Right atrium auricular region (tissue), 2 donors: ENCODE results near the gene TSNAX. TPM values are rescaled to one million over a fixed set of nuclear protein-coding genes. Genes with fewer than 3 reads are reported as not detected.
"Not testable (repeated sequence)": the region's sequence is repeated elsewhere in the genome, so short reads cannot be mapped to it uniquely, and the experiment has no call there.

Experiments
- DNase-seq: peaks from one replicate; pipeline ENCODE4 v3.0.0-alpha.2; 2019; ENCODE audit warnings: low spot score
- H3K27ac ChIP-seq, 2 donors: fragments of 200-600 bp; sonication (generic); 1 replicate in 1 of 2; 2 replicates in 1 of 2; pipeline ENCODE4 v1.5.1; 2016 to 2019
- H3K27me3 ChIP-seq, 2 donors: fragments of 200-600 bp; sonication (generic); one replicate each; pipeline versions ENCODE4 v1.5.1 to v1.6.0; 2017 to 2019
- H3K36me3 ChIP-seq: fragments of 200-600 bp; sonication (generic); one replicate; pipeline ENCODE4 v1.5.1; 2016
- H3K4me1 ChIP-seq, 2 donors: fragments of 200-600 bp; sonication (generic); one replicate each; pipeline versions ENCODE4 v1.5.1 to v1.6.0; 2017 to 2019
- H3K4me3 ChIP-seq, 2 donors: fragments of 200-600 bp; sonication (generic); 1 replicate in 1 of 2; 2 replicates in 1 of 2; pipeline ENCODE4 v1.5.1; 2017 to 2019; ENCODE audit warnings: mild to moderate bottlenecking in 1 of 2, moderate library complexity in 1 of 2
- H3K9me3 ChIP-seq, 2 donors: fragments of 200-600 bp; sonication (generic); one replicate each; pipeline ENCODE4 v1.5.1; 2019
- total RNA-seq, 2 donors: library from RNA; depleted of rRNA; stranded (reverse); fragments of >200 nt; gene quantifications; one replicate each; pipeline ENCODE4 v1.1.0, GENCODE V29; 2016
- TF ChIP-seq, protein P1 (sequence below), 2 donors: fragments of 200-600 bp; sonication (generic); IDR thresholded peaks; one replicate each; pipeline ENCODE4 v1.5.1; 2019; ENCODE audit warnings: antibody characterized with exemption in 2 of 2

TSNAX gene
- total RNA-seq, 2 donors from 2014 or later: 19.5 to 26.3 TPM

DNA sequence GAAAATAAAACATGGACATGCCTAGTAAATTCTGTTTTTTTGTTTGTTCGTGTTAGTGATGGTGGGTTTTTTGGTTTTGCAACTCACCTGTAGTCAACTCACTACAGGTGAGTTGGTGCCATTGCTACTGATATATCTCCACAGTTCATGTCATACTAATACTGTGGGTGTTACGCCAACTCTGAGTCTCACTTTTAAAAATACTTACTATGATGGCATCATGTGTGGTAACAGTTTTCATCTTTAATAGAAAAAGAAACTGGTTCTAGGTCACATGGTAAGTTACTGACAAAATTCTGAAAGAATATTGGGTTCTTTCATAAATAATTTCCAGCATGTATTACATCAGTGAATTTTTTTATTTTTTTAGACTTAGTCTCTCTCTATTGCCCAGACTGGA, 38.0 kb downstream of the TSNAX start:
- TF ChIP-seq, protein P1, sequence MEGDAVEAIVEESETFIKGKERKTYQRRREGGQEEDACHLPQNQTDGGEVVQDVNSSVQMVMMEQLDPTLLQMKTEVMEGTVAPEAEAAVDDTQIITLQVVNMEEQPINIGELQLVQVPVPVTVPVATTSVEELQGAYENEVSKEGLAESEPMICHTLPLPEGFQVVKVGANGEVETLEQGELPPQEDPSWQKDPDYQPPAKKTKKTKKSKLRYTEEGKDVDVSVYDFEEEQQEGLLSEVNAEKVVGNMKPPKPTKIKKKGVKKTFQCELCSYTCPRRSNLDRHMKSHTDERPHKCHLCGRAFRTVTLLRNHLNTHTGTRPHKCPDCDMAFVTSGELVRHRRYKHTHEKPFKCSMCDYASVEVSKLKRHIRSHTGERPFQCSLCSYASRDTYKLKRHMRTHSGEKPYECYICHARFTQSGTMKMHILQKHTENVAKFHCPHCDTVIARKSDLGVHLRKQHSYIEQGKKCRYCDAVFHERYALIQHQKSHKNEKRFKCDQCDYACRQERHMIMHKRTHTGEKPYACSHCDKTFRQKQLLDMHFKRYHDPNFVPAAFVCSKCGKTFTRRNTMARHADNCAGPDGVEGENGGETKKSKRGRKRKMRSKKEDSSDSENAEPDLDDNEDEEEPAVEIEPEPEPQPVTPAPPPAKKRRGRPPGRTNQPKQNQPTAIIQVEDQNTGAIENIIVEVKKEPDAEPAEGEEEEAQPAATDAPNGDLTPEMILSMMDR (IDR thresholded peaks at IDR 0.05): no peak
- no peak overlapping the region for H3K4me3 ChIP-seq
- no peaks in the 10 kb centered on the region for H3K27me3 ChIP-seq
- H3K4me1 ChIP-seq: no peaks in the 10 kb centered on the region
- DNase-seq: no peak
- no peak overlapping the region for H3K27ac ChIP-seq
- peaks cover 20% of the 10 kb centered on the region for H3K36me3 ChIP-seq
- no peaks in the 10 kb centered on the region for H3K9me3 ChIP-seq

DNA sequence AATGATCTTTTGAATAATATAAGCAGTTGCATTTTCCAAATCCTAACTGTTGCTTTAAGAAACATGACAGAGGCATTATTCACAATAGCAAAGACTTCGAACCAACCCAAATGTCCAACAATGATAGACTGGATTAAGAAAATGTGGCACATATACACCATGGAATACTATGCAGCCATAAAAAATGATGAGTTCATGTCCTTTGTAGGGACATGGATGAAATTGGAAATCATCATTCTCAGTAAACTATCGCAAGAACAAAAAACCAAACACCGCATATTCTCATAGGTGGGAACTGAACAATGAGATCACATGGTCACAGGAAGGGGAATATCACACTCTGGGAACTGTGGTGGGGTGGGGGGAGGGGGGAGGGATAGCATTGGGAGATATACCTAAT, 41.8 kb downstream of the TSNAX start:
- peaks cover 11% of the 10 kb centered on the region for H3K36me3 ChIP-seq
- not testable (repeated sequence) for DNase-seq, H3K9me3 ChIP-seq, H3K27ac ChIP-seq, H3K4me3 ChIP-seq, H3K27me3 ChIP-seq, H3K4me1 ChIP-seq

DNA sequence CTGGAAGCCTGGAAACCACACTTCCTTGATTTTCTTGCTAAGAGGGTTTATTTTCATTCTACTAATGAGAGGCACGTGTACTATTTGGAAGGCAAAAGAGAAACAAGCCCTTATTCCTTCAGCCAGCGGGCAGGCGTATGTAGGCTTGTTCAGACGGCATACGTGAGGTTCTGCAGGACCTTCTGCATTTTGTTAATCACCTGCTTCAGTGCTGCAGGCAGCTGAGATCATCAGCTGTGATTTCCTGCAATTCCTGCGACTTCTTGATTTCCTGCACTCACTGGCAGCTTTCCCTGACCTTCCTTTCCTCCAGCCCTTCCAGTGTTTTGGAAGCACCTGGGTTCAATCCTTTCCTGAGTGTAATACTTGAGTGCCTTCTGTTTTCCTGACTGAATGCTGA, 43.4 kb downstream of the TSNAX start:
- Histone ChIP-seq H3K4me1 (no peaks in the 10 kb centered on the region), H3K36me3 (peaks cover 6% of the 10 kb centered on the region), H3K27me3 (no peaks in the 10 kb centered on the region), H3K4me3 (no peak overlapping the region), H3K27ac (no peak overlapping the region), H3K9me3 (no peaks in the 10 kb centered on the region)
- TF ChIP-seq, protein P1 (IDR thresholded peaks at IDR 0.05): no peak
- no peak for DNase-seq

DNA sequence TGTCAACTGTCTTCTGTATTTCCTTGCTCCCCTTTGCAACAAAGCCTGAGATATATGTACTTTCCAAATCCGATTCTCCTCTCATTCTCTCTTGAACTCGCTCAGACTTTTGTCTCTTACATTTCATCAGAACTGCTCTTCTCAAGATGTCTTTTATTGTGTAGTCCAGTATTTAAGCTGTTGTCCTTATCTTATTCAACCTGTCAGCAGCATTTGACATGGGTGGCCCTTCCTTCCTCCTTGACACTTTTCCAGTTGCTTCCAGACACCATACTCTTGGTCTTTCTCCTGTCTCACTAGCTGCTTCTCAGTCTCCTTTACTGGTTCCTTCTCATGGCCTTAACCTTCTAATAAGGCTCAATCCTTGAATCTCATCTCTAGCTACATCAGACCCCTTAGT, 47.0 kb downstream of the TSNAX start:
- no peak for DNase-seq
- Histone ChIP-seq H3K4me1 (no peaks in the 10 kb centered on the region), H3K9me3 (no peaks in the 10 kb centered on the region), H3K27me3 (no peaks in the 10 kb centered on the region), H3K36me3 (no peaks in the 10 kb centered on the region), H3K27ac (no peak overlapping the region), H3K4me3 (no peak overlapping the region)
- TF ChIP-seq, protein P1 (IDR thresholded peaks at IDR 0.05): no peak

DNA sequence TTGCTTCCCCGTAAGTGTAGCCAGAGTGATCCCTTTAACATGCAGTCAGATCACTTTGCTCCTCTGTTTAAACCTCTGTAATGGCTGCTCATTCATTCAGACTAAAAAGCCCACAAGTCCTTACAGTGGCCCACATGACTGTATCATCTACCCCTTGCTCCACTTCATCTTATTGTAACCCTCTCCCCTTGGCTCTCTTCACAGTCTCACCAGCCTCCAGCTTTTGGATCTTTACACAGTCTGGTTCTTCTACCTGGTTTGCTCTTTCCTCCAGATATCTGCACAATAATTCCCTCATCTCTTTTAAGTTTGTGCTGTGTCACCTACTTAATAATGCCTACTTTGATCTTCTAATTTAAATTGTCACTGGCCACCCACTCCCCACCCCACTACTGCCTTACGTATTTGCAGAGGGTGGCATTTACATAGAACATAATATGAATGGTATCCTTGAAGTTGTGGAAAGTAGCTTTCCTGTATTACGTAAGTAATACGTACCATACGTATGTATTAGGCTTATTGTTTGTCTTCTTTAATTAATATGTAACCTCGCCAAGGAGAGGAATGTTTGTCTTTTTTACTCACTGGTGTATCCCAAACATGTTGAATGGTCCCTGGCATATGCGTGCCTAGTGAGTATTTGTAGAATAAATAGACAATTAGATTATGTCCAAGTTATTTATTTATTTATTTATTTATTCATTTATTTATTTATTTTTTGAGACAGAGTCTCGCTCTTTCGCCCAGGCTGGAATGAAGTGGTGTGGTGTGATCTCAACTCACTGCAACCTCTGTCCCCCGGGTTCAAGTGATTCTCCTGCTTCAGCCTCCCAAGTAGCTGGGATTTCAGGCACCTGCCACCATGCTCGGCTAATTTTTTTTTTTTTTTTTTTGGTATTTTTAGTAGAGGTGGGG, 48.6 kb downstream of the TSNAX start:
- no peaks in the 10 kb centered on the region for H3K36me3 ChIP-seq
- H3K27ac ChIP-seq: no peak overlapping the region
- no peak for DNase-seq
- no peaks in the 10 kb centered on the region for H3K27me3 ChIP-seq
- no peaks in the 10 kb centered on the region for H3K9me3 ChIP-seq
- TF ChIP-seq, protein P1 (IDR thresholded peaks at IDR 0.05): no peak
- H3K4me3 ChIP-seq: no peak overlapping the region
- no peaks in the 10 kb centered on the region for H3K4me1 ChIP-seq

DNA sequence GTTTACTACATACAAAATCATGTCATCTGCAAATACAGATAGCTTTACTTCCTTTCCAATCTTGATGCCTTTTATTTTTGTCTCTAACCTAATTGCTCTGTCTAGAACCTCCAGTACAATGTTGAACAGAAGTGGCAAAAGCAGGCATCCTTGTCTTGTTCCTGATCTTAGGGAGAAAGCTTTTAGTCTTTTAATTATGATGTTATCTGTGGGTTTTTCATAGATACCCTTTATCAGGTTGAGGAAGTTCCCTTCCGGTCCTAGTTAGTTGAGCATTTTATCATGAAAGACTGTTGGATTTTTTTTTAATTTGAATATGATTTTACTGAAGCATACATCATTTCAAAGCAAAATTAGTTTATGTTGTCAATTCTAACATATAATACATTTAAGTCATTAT, 52.4 kb downstream of the TSNAX start:
- Histone ChIP-seq H3K27me3 (no peaks in the 10 kb centered on the region), H3K9me3 (no peaks in the 10 kb centered on the region)
- TF ChIP-seq, protein P1 (IDR thresholded peaks at IDR 0.05): no peak

More for the DNA sequence above, 52.4 kb downstream of the TSNAX start:
- H3K27ac ChIP-seq: no peak overlapping the region
- H3K4me1 ChIP-seq: no peaks in the 10 kb centered on the region
- no peak overlapping the region for H3K4me3 ChIP-seq
- H3K36me3 ChIP-seq: no peaks in the 10 kb centered on the region
- DNase-seq: no peak
